ENCODE measurements around the gene SPTAN1.
A peak's percentile ranks its signal among the peaks of the same experiment; 100 is the strongest.
"Not testable (repeated sequence)": the region's sequence is repeated elsewhere in the genome, so short reads cannot be mapped to it uniquely, and the experiment has no call there.

The SPTAN1 gene

GRCh38 chr9:128579194-128579593 lies 26.8 kb downstream of the SPTAN1 start:
- Histone ChIP-seq H3K79me1 (replicated peaks; ENCODE audit: low read length, poor library complexity, severe bottlenecking) (peaks cover 36% of the 10 kb centered on the region), H3K4me2 (ENCODE audit: low read length, poor library complexity, severe bottlenecking) (no peak overlapping the region), H2BK15ac (ENCODE audit: low read depth, poor library complexity, severe bottlenecking) (no peak overlapping the region), H3K23ac (ENCODE audit: low read length in 2 of 2) (no peak overlapping the region), H2BK120ac (ENCODE audit: low read depth, low read length) (no peak overlapping the region), H4K8ac (ENCODE audit: low read length) (no peak overlapping the region), H2AK5ac (ENCODE audit: low read length, severe bottlenecking) (no peak overlapping the region), H2BK5ac (ENCODE audit: low read depth, low read length, poor library complexity, severe bottlenecking) (no peak overlapping the region), H3K27ac (ENCODE audit: low read length, poor library complexity, severe bottlenecking) (no peak overlapping the region), H3K27me3 (ENCODE audit: control insufficient read depth in 1 of 2, insufficient read depth in 1 of 2, low read length in 2 of 2) (no peaks in the 10 kb centered on the region), H3K18ac (ENCODE audit: low read depth in 1 of 2, low read length in 2 of 2) (no peak overlapping the region), H2AFZ (ENCODE audit: low read depth, low read length) (no peak overlapping the region), H3K36me3 (ENCODE audit: control insufficient read depth in 1 of 2, insufficient read depth in 2 of 2, low read depth in 1 of 2, low read length in 2 of 2) (peaks cover 55 to 99% of the 10 kb centered on the region in 2 experiments), H3K14ac (ENCODE audit: low read length in 2 of 2) (no peak overlapping the region), H3K9me3 (ENCODE audit: control insufficient read depth, low read length) (no peaks in the 10 kb centered on the region), H3K4me1 (ENCODE audit: control insufficient read depth, insufficient read depth, low read depth, low read length) (no peaks in the 10 kb centered on the region), H3K4ac (ENCODE audit: low read depth in 1 of 2, low read length in 2 of 2) (no peak overlapping the region), H2BK12ac (ENCODE audit: low read length in 2 of 2) (no peak overlapping the region), H3K9ac (ENCODE audit: low read length) (no peak overlapping the region), H3K4me3 (ENCODE audit: insufficient read depth in 1 of 2, low read depth in 1 of 2, low read length in 2 of 2) (no peak overlapping the region), H4K91ac (ENCODE audit: low read length) (no peak overlapping the region)
- no CpG with 5 or more reads among the region's 1 CpG for WGBS
- DNase-seq = no peak

DNA sequence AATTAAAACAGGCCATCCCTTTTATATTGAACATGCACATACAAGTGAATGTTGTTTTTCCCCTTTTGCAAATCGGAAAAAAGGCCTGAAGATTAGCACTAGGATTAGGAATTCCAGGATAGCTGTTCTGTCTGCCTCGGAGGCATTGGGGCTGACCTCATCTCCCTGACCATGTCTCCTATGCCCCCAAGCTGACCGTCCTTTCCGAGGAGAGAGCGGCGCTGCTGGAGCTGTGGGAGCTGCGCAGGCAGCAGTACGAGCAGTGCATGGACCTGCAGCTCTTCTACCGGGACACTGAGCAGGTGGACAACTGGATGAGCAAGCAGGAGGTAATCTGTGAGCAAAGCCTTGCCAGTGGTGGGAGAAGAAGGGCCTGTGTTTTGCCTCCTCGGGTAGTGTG lies 28.3 kb downstream of the SPTAN1 start:
- Histone ChIP-seq H2BK5ac (ENCODE audit: low read depth, low read length, poor library complexity, severe bottlenecking) (no peak overlapping the region), H2BK120ac (ENCODE audit: low read depth, low read length) (no peak overlapping the region), H2AK5ac (ENCODE audit: low read length, severe bottlenecking) (no peak overlapping the region), H3K14ac (ENCODE audit: low read length in 2 of 2) (no peak overlapping the region), H3K27me3 (ENCODE audit: control insufficient read depth in 1 of 2, insufficient read depth in 1 of 2, low read length in 2 of 2) (no peaks in the 10 kb centered on the region), H2AFZ (ENCODE audit: low read depth, low read length) (no peak overlapping the region), H3K4me1 (ENCODE audit: control insufficient read depth, insufficient read depth, low read depth, low read length) (no peaks in the 10 kb centered on the region), H3K4me3 (ENCODE audit: insufficient read depth in 1 of 2, low read depth in 1 of 2, low read length in 2 of 2) (no peak overlapping the region), H3K4ac (ENCODE audit: low read depth in 1 of 2, low read length in 2 of 2) (no peak overlapping the region), H3K36me3 (ENCODE audit: control insufficient read depth in 1 of 2, insufficient read depth in 2 of 2, low read depth in 1 of 2, low read length in 2 of 2) (peaks cover 59 to 99% of the 10 kb centered on the region in 2 experiments), H3K9ac (ENCODE audit: low read length) (no peak overlapping the region), H2BK15ac (ENCODE audit: low read depth, poor library complexity, severe bottlenecking) (no peak overlapping the region), H4K91ac (ENCODE audit: low read length) (no peak overlapping the region), H3K18ac (ENCODE audit: low read depth in 1 of 2, low read length in 2 of 2) (no peak overlapping the region), H3K79me1 (replicated peaks; ENCODE audit: low read length, poor library complexity, severe bottlenecking) (peaks cover 30% of the 10 kb centered on the region), H3K23ac (ENCODE audit: low read length in 2 of 2) (no peak overlapping the region), H2BK12ac (ENCODE audit: low read length in 2 of 2) (no peak overlapping the region), H3K9me3 (ENCODE audit: control insufficient read depth, low read length) (no peaks in the 10 kb centered on the region), H3K4me2 (ENCODE audit: low read length, poor library complexity, severe bottlenecking) (no peak overlapping the region), H3K27ac (ENCODE audit: low read length, poor library complexity, severe bottlenecking) (no peak overlapping the region), H4K8ac (ENCODE audit: low read length) (no peak overlapping the region)
- DNase-seq = no peak
- WGBS = 97% methylated on average over 10 of the region's 10 CpGs

GRCh38 chr9:128585155-128585554 lies 32.8 kb downstream of the SPTAN1 start:
- not testable (repeated sequence) for H3K18ac ChIP-seq (ENCODE audit: low read depth in 1 of 2, low read length in 2 of 2); H3K9me3 ChIP-seq (ENCODE audit: control insufficient read depth, low read length); H2AFZ ChIP-seq (ENCODE audit: low read depth, low read length); H4K91ac ChIP-seq (ENCODE audit: low read length); H3K4me1 ChIP-seq (ENCODE audit: control insufficient read depth, insufficient read depth, low read depth, low read length); H3K23ac ChIP-seq (ENCODE audit: low read length in 2 of 2); DNase-seq; H3K4me3 ChIP-seq (ENCODE audit: insufficient read depth in 1 of 2, low read depth in 1 of 2, low read length in 2 of 2); H3K4ac ChIP-seq (ENCODE audit: low read depth in 1 of 2, low read length in 2 of 2); H3K27ac ChIP-seq (ENCODE audit: low read length, poor library complexity, severe bottlenecking); H2BK5ac ChIP-seq (ENCODE audit: low read depth, low read length, poor library complexity, severe bottlenecking); H3K4me2 ChIP-seq (ENCODE audit: low read length, poor library complexity, severe bottlenecking); H2AK5ac ChIP-seq (ENCODE audit: low read length, severe bottlenecking); H2BK15ac ChIP-seq (ENCODE audit: low read depth, poor library complexity, severe bottlenecking); H2BK12ac ChIP-seq (ENCODE audit: low read length in 2 of 2); H2BK120ac ChIP-seq (ENCODE audit: low read depth, low read length); H3K9ac ChIP-seq (ENCODE audit: low read length); H4K8ac ChIP-seq (ENCODE audit: low read length); H3K14ac ChIP-seq (ENCODE audit: low read length in 2 of 2); H3K27me3 ChIP-seq (ENCODE audit: control insufficient read depth in 1 of 2, insufficient read depth in 1 of 2, low read length in 2 of 2)
- H3K36me3 ChIP-seq (ENCODE audit: control insufficient read depth in 1 of 2, insufficient read depth in 2 of 2, low read depth in 1 of 2, low read length in 2 of 2) = peaks cover 64 to 93% of the 10 kb centered on the region in 2 experiments
- WGBS = over 99% methylated on average over 6 of the region's 8 CpGs
- H3K79me1 ChIP-seq (replicated peaks; ENCODE audit: low read length, poor library complexity, severe bottlenecking) = peaks cover 19% of the 10 kb centered on the region

GRCh38 chr9:128586934-128587333 lies 34.5 kb downstream of the SPTAN1 start:
- H4K8ac ChIP-seq (ENCODE audit: low read length) = peak overlapping the region; percentile 4
- H2BK15ac ChIP-seq (ENCODE audit: low read depth, poor library complexity, severe bottlenecking); H2BK5ac ChIP-seq (ENCODE audit: low read depth, low read length, poor library complexity, severe bottlenecking); H3K4me1 ChIP-seq (ENCODE audit: control insufficient read depth, insufficient read depth, low read depth, low read length); H3K4ac ChIP-seq (ENCODE audit: low read depth in 1 of 2, low read length in 2 of 2); H3K27me3 ChIP-seq (ENCODE audit: control insufficient read depth in 1 of 2, insufficient read depth in 1 of 2, low read length in 2 of 2); H3K27ac ChIP-seq (ENCODE audit: low read length, poor library complexity, severe bottlenecking); H3K4me3 ChIP-seq (ENCODE audit: insufficient read depth in 1 of 2, low read depth in 1 of 2, low read length in 2 of 2); H2BK120ac ChIP-seq (ENCODE audit: low read depth, low read length); H3K23ac ChIP-seq (ENCODE audit: low read length in 2 of 2); H2AK5ac ChIP-seq (ENCODE audit: low read length, severe bottlenecking); H2AFZ ChIP-seq (ENCODE audit: low read depth, low read length); H3K4me2 ChIP-seq (ENCODE audit: low read length, poor library complexity, severe bottlenecking); H3K9me3 ChIP-seq (ENCODE audit: control insufficient read depth, low read length); H3K9ac ChIP-seq (ENCODE audit: low read length); H2BK12ac ChIP-seq (ENCODE audit: low read length in 2 of 2); H4K91ac ChIP-seq (ENCODE audit: low read length); DNase-seq; H3K18ac ChIP-seq (ENCODE audit: low read depth in 1 of 2, low read length in 2 of 2); H3K14ac ChIP-seq (ENCODE audit: low read length in 2 of 2): not testable (repeated sequence)
- WGBS = 91% methylated on average over 10 of the region's 11 CpGs
- H3K79me1 ChIP-seq (replicated peaks; ENCODE audit: low read length, poor library complexity, severe bottlenecking) = peaks cover 22% of the 10 kb centered on the region
- H3K36me3 ChIP-seq (ENCODE audit: control insufficient read depth in 1 of 2, insufficient read depth in 2 of 2, low read depth in 1 of 2, low read length in 2 of 2) = peaks cover 74 to 91% of the 10 kb centered on the region in 2 experiments

All from mesenchymal stem cell (in vitro differentiated cells and primary cell).